Measurements from ENCODE around the gene TMOD2.

DNA sequence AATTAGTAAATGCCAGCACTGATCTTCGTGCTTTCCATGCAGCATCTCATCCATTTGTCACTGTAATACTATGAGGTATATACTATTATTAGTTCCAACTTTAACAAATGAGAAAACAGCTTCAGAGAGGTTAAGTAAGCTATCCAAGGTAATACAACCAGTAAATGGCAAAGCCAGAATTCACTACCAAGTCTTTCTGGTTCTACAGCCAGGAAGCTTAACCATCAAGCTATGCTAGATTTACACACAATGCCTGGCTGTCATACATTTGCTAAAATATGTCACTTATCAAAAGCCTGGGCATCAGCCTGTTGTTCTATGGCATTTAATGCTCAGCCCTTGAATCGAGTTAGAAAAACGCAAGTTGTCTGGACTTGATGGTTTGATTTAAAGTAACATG is 32.6 kb downstream of the TMOD2 start:
- TF ChIP-seq, protein P1, sequence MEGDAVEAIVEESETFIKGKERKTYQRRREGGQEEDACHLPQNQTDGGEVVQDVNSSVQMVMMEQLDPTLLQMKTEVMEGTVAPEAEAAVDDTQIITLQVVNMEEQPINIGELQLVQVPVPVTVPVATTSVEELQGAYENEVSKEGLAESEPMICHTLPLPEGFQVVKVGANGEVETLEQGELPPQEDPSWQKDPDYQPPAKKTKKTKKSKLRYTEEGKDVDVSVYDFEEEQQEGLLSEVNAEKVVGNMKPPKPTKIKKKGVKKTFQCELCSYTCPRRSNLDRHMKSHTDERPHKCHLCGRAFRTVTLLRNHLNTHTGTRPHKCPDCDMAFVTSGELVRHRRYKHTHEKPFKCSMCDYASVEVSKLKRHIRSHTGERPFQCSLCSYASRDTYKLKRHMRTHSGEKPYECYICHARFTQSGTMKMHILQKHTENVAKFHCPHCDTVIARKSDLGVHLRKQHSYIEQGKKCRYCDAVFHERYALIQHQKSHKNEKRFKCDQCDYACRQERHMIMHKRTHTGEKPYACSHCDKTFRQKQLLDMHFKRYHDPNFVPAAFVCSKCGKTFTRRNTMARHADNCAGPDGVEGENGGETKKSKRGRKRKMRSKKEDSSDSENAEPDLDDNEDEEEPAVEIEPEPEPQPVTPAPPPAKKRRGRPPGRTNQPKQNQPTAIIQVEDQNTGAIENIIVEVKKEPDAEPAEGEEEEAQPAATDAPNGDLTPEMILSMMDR (IDR thresholded peaks at IDR 0.05), result no peak
- TF ChIP-seq POLR2AphosphoS5 (IDR thresholded peaks at IDR 0.05) (no peak), POLR2A (IDR thresholded peaks at IDR 0.05; ENCODE audit: low read depth) (no peak)

Measured in esophagus muscularis mucosa (tissue), 3 donors.